Upper lobe of left lung (tissue), 6 donors: ENCODE data around the gene ZNF444. TPM values are rescaled to one million over a fixed set of nuclear protein-coding genes. Genes with fewer than 3 reads are reported as not detected.

Source experiments
- ATAC-seq, 2 donors: fragments of 200-7000 bp; cut with Tn5 transposase; one replicate each; pipeline ENCODE4 v1.9.1; 2022; ENCODE audit warnings: mild to moderate bottlenecking in 2 of 2, moderate library complexity in 2 of 2; ENCODE audit not compliant: low FRiP score in 2 of 2
- DNase-seq, 2 donors: peaks; one replicate each; pipeline ENCODE4 v3.0.0-alpha.2; 2019 to 2020
- H3K27ac ChIP-seq, 4 donors: fragments of 200-600 bp; sonication (generic); one replicate each; pipeline ENCODE4 v1.5.1; 2016 to 2019
- H3K27me3 ChIP-seq, 4 donors: fragments of 200-600 bp; sonication (generic); one replicate each; pipeline ENCODE4 v1.5.1; 2017 to 2019
- H3K36me3 ChIP-seq, 4 donors: fragments of 200-600 bp; sonication (generic); one replicate each; pipeline ENCODE4 v1.5.1; 2016 to 2019
- H3K4me1 ChIP-seq, 4 donors: fragments of 200-600 bp; sonication (generic); one replicate each; pipeline ENCODE4 v1.5.1; 2018 to 2019
- H3K4me3 ChIP-seq, 4 donors: fragments of 200-600 bp; sonication (generic); one replicate each; pipeline ENCODE4 v1.5.1; 2017 to 2019; ENCODE audit warnings: mild to moderate bottlenecking in 2 of 4, moderate library complexity in 1 of 4
- H3K9me3 ChIP-seq, 4 donors: fragments of 200-600 bp; sonication (generic); one replicate each; pipeline ENCODE4 v1.5.1; 2018 to 2019
- EP300 ChIP-seq, 4 donors: sonication (generic); formaldehyde crosslinking; IDR thresholded peaks; one replicate each; pipeline ENCODE4 v1.5.1; 2017; ENCODE audit warnings: antibody characterized with exemption in 4 of 4, control low read depth in 2 of 4
- POLR2A ChIP-seq, 4 donors: fragments of 450-650 bp; IDR thresholded peaks; one replicate each; pipeline ENCODE4 v1.5.1; 2016 to 2017; ENCODE audit warnings: antibody characterized with exemption in 4 of 4, mild to moderate bottlenecking in 2 of 4
- POLR2AphosphoS5 ChIP-seq, 2 donors: sonication (generic); formaldehyde crosslinking; IDR thresholded peaks; one replicate each; pipeline ENCODE4 v1.5.1; 2017; ENCODE audit warnings: antibody characterized with exemption in 2 of 2
- whole genome bisulfite sequencing, 2 donors: methylation state at CpG; one replicate each; pipeline ENCODE4 v1.1.5; 2017 to 2018; 5-methylcytosine and 5-hydroxymethylcytosine counted together
- total RNA-seq, 6 donors: library from RNA; depleted of rRNA in 4 of 6; stranded (reverse); fragments of >200 nt in 4 of 6; gene quantifications; one replicate each; pipeline versions ENCODE4 v1.1.0 to v1.2.1, GENCODE V29; 2016 to 2021
- TF ChIP-seq, protein P1 (sequence below), 6 experiments: fragments of 450-650 bp in 4 of 6; fragments of 200-600 bp in 2 of 6; sonication (generic) in 2 of 6; IDR thresholded peaks; one replicate each; pipeline ENCODE4 v1.5.1; 2016 to 2019; ENCODE audit warnings: antibody characterized with exemption in 6 of 6
- donor health status: DM: no; HTN: no; CAD: no; lungs with moderate emphysema.
- donor health status: DM: no; HTN: yes; CAD: no; lungs with severe emphysema.

ZNF444 gene
- total RNA-seq, 6 donors from 2014 or later, result 29.2 to 131 (median 61.3) TPM

DNA sequence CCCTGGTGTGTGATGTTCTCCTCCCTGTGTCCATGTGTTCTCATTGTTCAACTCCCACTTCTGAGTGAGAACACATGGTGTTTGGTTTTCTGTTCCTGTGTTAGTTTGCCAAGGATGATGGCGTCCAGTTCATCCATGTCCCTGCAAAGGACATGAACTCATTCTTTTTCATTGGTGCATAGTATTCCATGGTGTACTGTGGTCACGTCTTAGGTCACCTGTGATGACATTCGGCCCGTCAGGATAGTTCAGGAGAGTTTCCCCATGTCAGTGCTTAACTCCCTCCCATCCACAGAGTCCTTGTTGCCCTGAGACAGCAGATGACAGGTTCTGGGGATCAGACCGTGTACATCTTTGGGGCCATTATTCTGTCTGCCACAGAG lies 8.6 kb downstream of the ZNF444 start:
- DNase-seq, result no peak
- TF ChIP-seq, protein P1, sequence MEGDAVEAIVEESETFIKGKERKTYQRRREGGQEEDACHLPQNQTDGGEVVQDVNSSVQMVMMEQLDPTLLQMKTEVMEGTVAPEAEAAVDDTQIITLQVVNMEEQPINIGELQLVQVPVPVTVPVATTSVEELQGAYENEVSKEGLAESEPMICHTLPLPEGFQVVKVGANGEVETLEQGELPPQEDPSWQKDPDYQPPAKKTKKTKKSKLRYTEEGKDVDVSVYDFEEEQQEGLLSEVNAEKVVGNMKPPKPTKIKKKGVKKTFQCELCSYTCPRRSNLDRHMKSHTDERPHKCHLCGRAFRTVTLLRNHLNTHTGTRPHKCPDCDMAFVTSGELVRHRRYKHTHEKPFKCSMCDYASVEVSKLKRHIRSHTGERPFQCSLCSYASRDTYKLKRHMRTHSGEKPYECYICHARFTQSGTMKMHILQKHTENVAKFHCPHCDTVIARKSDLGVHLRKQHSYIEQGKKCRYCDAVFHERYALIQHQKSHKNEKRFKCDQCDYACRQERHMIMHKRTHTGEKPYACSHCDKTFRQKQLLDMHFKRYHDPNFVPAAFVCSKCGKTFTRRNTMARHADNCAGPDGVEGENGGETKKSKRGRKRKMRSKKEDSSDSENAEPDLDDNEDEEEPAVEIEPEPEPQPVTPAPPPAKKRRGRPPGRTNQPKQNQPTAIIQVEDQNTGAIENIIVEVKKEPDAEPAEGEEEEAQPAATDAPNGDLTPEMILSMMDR (IDR thresholded peaks at IDR 0.05), result no peak
- TF ChIP-seq EP300 (IDR thresholded peaks at IDR 0.05) (no peak), POLR2AphosphoS5 (IDR thresholded peaks at IDR 0.05) (no peak), POLR2A (IDR thresholded peaks at IDR 0.05) (no peak)
- Histone ChIP-seq H3K27ac (no peak overlapping the region), H3K4me1 (peaks cover 0 to 16% (median 8%) of the 10 kb centered on the region in 4 donors), H3K4me3 (no peak overlapping the region), H3K36me3 (peaks cover 0 to 33% (median 22%) of the 10 kb centered on the region in 4 donors), H3K27me3 (no peaks in the 10 kb centered on the region), H3K9me3 (no peaks in the 10 kb centered on the region)
- no peak for ATAC-seq
- 80 to 99% methylated on average over 4 to 5 of the region's 5 CpGs for WGBS, 2 donors

- 90 to 94% methylated on average over 11 of the region's 11 CpGs for WGBS, 2 donors
These were observed 9.3 kb downstream of the ZNF444 start for GRCh38 chr19:56150358-56150757.

DNA sequence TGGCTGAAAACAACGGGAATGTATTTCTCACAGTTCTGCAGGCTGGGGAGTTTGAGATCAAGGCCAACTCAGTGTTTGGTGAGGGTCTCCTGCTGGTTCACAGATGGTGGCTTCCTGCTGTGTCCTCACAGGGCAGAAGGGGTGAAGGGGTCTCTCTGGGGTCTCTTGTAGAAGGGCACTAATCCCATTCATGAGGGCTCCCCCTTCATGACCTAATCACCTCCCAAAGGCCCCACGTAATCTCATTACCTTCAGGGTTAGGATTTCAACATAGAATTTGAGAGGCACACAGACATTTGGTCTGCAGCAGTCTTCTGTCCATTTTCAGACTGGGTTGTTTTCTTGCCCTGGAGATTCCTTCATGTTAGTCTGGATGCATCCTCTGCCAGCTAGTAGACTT lies 11.6 kb downstream of the ZNF444 start:
- no peaks in the 10 kb centered on the region for H3K27me3 ChIP-seq
- H3K36me3 ChIP-seq, result peaks cover 0 to 35% (median 17%) of the 10 kb centered on the region in 4 donors
- 70 to 75% methylated on average over 2 of the region's 2 CpGs for WGBS, 2 donors
- no peak overlapping the region for H3K4me3 ChIP-seq
- no peak for TF ChIP-seq EP300 (IDR thresholded peaks at IDR 0.05)
- TF ChIP-seq POLR2A (IDR thresholded peaks at IDR 0.05), result no peak
- TF ChIP-seq, protein P1 (IDR thresholded peaks at IDR 0.05), result no peak
- no peaks in the 10 kb centered on the region for H3K9me3 ChIP-seq
- H3K4me1 ChIP-seq, result peaks cover 14 to 18% (median 16%) of the 10 kb centered on the region in 4 donors
- peak overlapping the region in 2 of 4 donors; percentile 37 to 62 for H3K27ac ChIP-seq
- ATAC-seq (no peak), DNase-seq (no peak)

More at GRCh38 chr19:56150358-56150757, 9.3 kb downstream of the ZNF444 start:
- no peak overlapping the region for H3K4me3 ChIP-seq
- peaks cover under 1 to 11% (median 8%) of the 10 kb centered on the region in 4 donors for H3K4me1 ChIP-seq
- peaks cover 0 to 37% (median 25%) of the 10 kb centered on the region in 4 donors for H3K36me3 ChIP-seq
- no peaks in the 10 kb centered on the region for H3K9me3 ChIP-seq
- no peak overlapping the region for H3K27ac ChIP-seq
- TF ChIP-seq EP300 (IDR thresholded peaks at IDR 0.05) (no peak), POLR2AphosphoS5 (IDR thresholded peaks at IDR 0.05) (no peak), POLR2A (IDR thresholded peaks at IDR 0.05) (no peak)
- TF ChIP-seq, protein P1 (IDR thresholded peaks at IDR 0.05), result no peak
- H3K27me3 ChIP-seq, result no peaks in the 10 kb centered on the region
- DNase-seq, result no peak
- ATAC-seq, result no peak

DNA sequence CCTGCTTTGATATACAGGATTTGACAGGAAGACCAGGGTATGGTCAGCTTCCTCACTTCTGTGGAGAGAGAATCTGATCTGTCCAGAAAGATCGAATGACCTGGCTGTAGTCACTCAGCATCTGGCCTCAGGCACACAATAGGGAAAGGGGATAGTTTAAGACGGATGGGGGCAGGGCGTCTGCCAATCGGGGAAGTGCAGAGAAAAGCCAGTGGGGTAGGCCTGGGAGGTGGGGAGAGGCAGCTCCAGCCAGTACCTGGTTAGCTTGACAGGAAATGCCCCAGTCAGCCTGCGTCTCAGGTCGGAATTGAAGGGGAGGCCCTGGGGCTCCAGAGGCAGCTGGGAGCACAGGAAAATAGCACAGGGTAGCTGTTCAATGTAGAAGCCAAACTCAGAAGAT lies 12.4 kb downstream of the ZNF444 start:
- Histone ChIP-seq H3K36me3 (peaks cover 0 to 29% (median 12%) of the 10 kb centered on the region in 4 donors), H3K9me3 (no peaks in the 10 kb centered on the region), H3K4me3 (no peak overlapping the region), H3K27ac (peak overlapping the region in 3 of 4 donors; percentile 35 to 62 (median 37)), H3K4me1 (peaks cover 15 to 18% (median 18%) of the 10 kb centered on the region in 4 donors), H3K27me3 (no peaks in the 10 kb centered on the region)
- no peak for DNase-seq
- TF ChIP-seq, protein P1 (IDR thresholded peaks at IDR 0.05), result no peak
- no peak for TF ChIP-seq POLR2AphosphoS5 (IDR thresholded peaks at IDR 0.05)
- TF ChIP-seq EP300 (IDR thresholded peaks at IDR 0.05), result no peak
- no peak for TF ChIP-seq POLR2A (IDR thresholded peaks at IDR 0.05)
- 54 to 56% methylated on average over 6 of the region's 6 CpGs for WGBS, 2 donors
- ATAC-seq, result no peak

DNA sequence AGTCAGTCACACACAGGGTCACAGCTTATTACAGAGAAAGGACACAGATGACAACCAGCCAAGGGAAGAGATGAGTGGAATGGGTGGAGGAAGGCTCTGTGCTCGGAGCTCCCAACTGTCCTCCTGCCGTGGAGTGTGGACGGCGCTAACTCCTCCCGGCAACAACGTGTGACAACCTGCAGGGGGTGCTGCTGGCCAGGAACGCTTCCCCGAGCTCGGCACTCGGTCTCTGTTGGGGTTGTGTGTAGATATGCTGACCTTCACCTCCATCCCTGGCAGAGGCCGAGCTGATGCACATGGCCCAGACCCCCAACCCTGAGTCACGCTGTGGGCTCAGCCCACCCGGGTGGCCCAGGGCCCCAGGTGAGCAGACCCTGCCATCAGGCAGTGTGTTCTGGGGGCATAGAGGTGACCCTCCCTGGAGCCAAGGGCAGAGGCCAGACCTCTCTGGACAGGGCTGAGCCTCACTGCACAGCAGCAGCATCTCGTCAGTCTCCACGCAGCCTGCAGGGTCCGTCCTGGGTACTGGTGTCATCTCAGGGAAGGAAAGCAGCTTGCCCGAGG lies 14.1 kb downstream of the ZNF444 start:
- ATAC-seq (peak; percentile 35 to 39), DNase-seq (peak in 1 of 2 donors; percentile 54)
- WGBS, 2 donors, result 62 to 75% methylated on average over 10 to 17 of the region's 17 CpGs
- TF ChIP-seq POLR2AphosphoS5 (IDR thresholded peaks at IDR 0.05) (no peak), EP300 (IDR thresholded peaks at IDR 0.05) (no peak), POLR2A (IDR thresholded peaks at IDR 0.05) (no peak)
- TF ChIP-seq, protein P1 (IDR thresholded peaks at IDR 0.05), result peak; percentile 29 to 62 (median 35)
- Histone ChIP-seq H3K9me3 (no peaks in the 10 kb centered on the region), H3K27me3 (no peaks in the 10 kb centered on the region), H3K4me3 (no peak overlapping the region), H3K36me3 (peaks cover 0 to 41% (median 18%) of the 10 kb centered on the region in 4 donors), H3K4me1 (peaks cover 15 to 18% (median 18%) of the 10 kb centered on the region in 4 donors), H3K27ac (peak overlapping the region in 3 of 4 donors; percentile 10 to 83 (median 82))
